Calu3 (cell line): ENCODE data around the gene STAT3. TPM values are rescaled to one million over a fixed set of nuclear protein-coding genes. Genes with fewer than 3 reads are reported as not detected.

ENCODE experiments used
- BruUV-seq: library from RNA; stranded (reverse); fragments of 400-500 nt; replicated peaks from 2 replicates; lab custom pipeline; 2021; lab: Mats Ljungman, UMichigan
- CTCF ChIA-PET: fragments of 300-600 bp; sonication (Branson Sonifier 250); formaldehyde crosslinking; loops from one replicate; lab custom pipeline; 2022; ENCODE audit warnings: antibody characterized with exemption; lab: Charles Lee
- DNase-seq: peaks from one replicate; pipeline ENCODE4 v3.0.0; 2022
- H3K27ac Mint-ChIP-seq: one replicate; pipeline ENCODE4 v1.8.0; 2022; ENCODE audit warnings: mixed read lengths; ENCODE audit not compliant: unreplicated experiment
- H3K27me3 Mint-ChIP-seq: one replicate; pipeline ENCODE4 v1.8.0; 2022; ENCODE audit warnings: mixed read lengths; ENCODE audit not compliant: unreplicated experiment
- H3K36me3 Mint-ChIP-seq: one replicate; pipeline ENCODE4 v1.8.0; 2022; ENCODE audit warnings: mild to moderate bottlenecking, moderate library complexity, mixed read lengths; ENCODE audit not compliant: insufficient read depth, unreplicated experiment
- H3K4me1 Mint-ChIP-seq: one replicate; pipeline ENCODE4 v1.8.0; 2022; ENCODE audit warnings: mild to moderate bottlenecking, low read depth, mixed read lengths; ENCODE audit not compliant: unreplicated experiment
- H3K4me3 Mint-ChIP-seq: one replicate; pipeline ENCODE4 v1.8.0; 2022; ENCODE audit warnings: mild to moderate bottlenecking, low read depth, moderate library complexity, mixed read lengths; ENCODE audit not compliant: unreplicated experiment
- H3K9me3 Mint-ChIP-seq: one replicate; pipeline ENCODE4 v1.8.0; 2022; ENCODE audit warnings: low read depth, mixed read lengths; ENCODE audit not compliant: unreplicated experiment
- CTCF ChIP-seq: fragments of 200-600 bp; IDR thresholded peaks from one replicate; pipeline ENCODE4 v1.8.0; 2022; ENCODE audit warnings: antibody characterized with exemption; ENCODE audit not compliant: unreplicated experiment
- intact Hi-C: fragments of 100-400 bp; cut with micrococcal nuclease; formaldehyde crosslinking; loops from one replicate; pipeline ENCODE4 v1.10.0; 2022; ENCODE audit not compliant: unreplicated experiment
- total RNA-seq: library from RNA; stranded (reverse); gene quantifications from 2 replicates; pipeline ENCODE4 v1.2.3, GENCODE V29; 2022

STAT3 gene
- total RNA-seq, 1 experiment from 2014 or later: 183 TPM

DNA sequence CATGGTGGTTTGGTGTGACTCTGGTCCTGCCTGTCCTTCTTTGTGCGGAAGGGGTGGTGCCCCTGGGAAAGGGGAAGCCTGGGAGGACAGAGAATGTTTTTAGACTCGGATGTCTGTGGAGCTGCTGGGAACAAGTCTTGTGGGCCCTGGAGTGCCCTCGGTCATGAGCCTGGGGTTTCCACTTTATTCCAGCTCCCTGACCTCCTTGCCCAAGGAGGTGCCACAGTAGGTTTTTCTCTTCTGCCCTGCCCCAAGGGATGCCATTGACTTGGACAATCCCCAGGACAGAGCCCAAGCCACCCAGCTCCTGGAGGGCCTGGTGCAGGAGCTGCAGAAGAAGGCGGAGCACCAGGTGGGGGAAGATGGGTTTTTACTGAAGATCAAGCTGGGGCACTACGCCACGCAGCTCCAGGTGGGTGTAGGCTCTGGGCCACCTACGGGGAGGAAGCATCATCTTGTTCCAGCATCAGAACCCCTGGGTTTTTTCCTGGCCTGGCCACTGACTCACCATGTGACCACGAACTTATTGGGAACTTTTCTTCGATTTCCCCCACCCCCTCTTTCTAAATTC, 98.5 kb downstream of the STAT3 start:
- Mint-ChIP-seq H3K27ac (no peak overlapping the region), H3K9me3 (no peaks in the 10 kb centered on the region), H3K36me3 (peaks cover 8% of the 10 kb centered on the region), H3K27me3 (peaks cover 31% of the 10 kb centered on the region), H3K4me1 (no peaks in the 10 kb centered on the region), H3K4me3 (peak overlapping the region; percentile 23)
- BruUV-seq: no TSS peak
- CTCF ChIA-PET: no interaction called here
- no peak for TF ChIP-seq CTCF
- intact Hi-C loops: no loop called here
- no peak for DNase-seq

GRCh38 chr17:42288803-42289610, 99.2 kb downstream of the STAT3 start:
- no TSS peak for BruUV-seq
- peak overlapping the region; percentile 23 for H3K4me3 Mint-ChIP-seq

DNA sequence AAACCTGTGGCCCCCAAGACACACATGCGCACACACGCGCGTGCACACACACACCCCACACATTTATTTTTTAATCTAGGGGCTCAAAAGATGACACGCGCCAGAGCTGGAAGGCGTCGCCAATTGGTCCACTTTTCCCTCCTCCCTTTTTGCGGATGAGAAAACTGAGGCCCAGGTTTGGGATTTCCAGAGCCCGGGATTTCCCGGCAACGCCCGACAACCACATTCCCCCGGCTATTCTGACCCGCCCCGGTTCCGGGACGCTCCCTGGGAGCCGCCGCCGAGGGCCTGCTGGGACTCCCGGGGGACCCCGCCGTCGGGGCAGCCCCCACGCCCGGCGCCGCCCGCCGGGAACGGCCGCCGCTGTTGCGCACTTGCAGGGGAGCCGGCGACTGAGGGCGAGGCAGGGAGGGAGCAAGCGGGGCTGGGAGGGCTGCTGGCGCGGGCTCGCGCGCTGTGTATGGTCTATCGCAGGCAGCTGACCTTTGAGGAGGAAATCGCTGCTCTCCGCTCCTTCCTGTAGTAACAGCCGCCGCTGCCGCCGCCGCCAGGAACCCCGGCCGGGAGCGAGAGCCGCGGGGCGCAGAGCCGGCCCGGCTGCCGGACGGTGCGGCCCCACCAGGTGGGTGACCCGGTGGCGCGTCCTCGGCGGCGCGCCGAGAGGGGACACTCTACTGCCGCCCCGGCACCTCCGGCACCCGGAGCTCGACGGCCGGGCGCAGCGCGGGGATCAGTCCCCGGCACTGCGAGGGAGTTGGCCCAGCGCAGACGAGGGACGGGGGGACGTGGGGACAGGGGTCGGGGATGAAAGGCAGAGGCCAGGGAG, 100.1 kb downstream of the STAT3 start, which contains the start of gene STAT5A:
TSS of gene STAT5A (plus strand) at position 522 of the 826 bp plus-strand sequence. CDS start 914 bp downstream, outside the sequence.
- BruUV-seq: no TSS peak
- CTCF ChIA-PET: interaction anchor here (0.5 to 0.6 kb wide), 2 partner anchors 39 to 369 kb away, joined by 3 read pairs; no protein-coding TSS in a partner anchor
- Mint-ChIP-seq H3K27me3 (peaks cover 31% of the 10 kb centered on the region), H3K36me3 (peaks cover 8% of the 10 kb centered on the region), H3K4me3 (peak within 1 kb of the TSS; percentile 23), H3K9me3 (no peaks in the 10 kb centered on the region), H3K4me1 (no peaks in the 10 kb centered on the region), H3K27ac (no peak within 1 kb of the TSS)
- no peak for TF ChIP-seq CTCF
- peak; percentile 76 for DNase-seq
- intact Hi-C loops: no loop called here

More at GRCh38 chr17:42288803-42289610, 99.2 kb downstream of the STAT3 start:
- H3K36me3 Mint-ChIP-seq: peaks cover 8% of the 10 kb centered on the region
- no peak for DNase-seq
- no peak overlapping the region for H3K27ac Mint-ChIP-seq
- H3K9me3 Mint-ChIP-seq: no peaks in the 10 kb centered on the region
- TF ChIP-seq CTCF: no peak
- H3K27me3 Mint-ChIP-seq: peaks cover 31% of the 10 kb centered on the region
- intact Hi-C loops: no loop called here
- CTCF ChIA-PET: no interaction called here
- no peaks in the 10 kb centered on the region for H3K4me1 Mint-ChIP-seq

- Mint-ChIP-seq H3K27ac (no peak overlapping the region), H3K27me3 (peaks cover 31% of the 10 kb centered on the region), H3K4me3 (peak overlapping the region; percentile 23), H3K9me3 (no peaks in the 10 kb centered on the region), H3K36me3 (peaks cover 8% of the 10 kb centered on the region), H3K4me1 (no peaks in the 10 kb centered on the region)
- no peak for TF ChIP-seq CTCF
- intact Hi-C loops: no loop called here
- CTCF ChIA-PET: no interaction called here
- no peak for DNase-seq
- no TSS peak for BruUV-seq
Measured at GRCh38 chr17:42287305-42287976, 100.8 kb downstream of the STAT3 start.
